HG03520 (cell line): ENCODE results near the gene KCNT2.
"Not testable (repeated sequence)": the region's sequence is repeated elsewhere in the genome, so short reads cannot be mapped to it uniquely, and the experiment has no call there.

Source experiments
- ATAC-seq: cut with Tn5 transposase; IDR thresholded peaks from one replicate; pipeline ENCODE4 v1.9.1; 2021; ENCODE audit warnings: mild to moderate bottlenecking, moderate library complexity; ENCODE audit not compliant: unreplicated experiment

Gene KCNT2

DNA sequence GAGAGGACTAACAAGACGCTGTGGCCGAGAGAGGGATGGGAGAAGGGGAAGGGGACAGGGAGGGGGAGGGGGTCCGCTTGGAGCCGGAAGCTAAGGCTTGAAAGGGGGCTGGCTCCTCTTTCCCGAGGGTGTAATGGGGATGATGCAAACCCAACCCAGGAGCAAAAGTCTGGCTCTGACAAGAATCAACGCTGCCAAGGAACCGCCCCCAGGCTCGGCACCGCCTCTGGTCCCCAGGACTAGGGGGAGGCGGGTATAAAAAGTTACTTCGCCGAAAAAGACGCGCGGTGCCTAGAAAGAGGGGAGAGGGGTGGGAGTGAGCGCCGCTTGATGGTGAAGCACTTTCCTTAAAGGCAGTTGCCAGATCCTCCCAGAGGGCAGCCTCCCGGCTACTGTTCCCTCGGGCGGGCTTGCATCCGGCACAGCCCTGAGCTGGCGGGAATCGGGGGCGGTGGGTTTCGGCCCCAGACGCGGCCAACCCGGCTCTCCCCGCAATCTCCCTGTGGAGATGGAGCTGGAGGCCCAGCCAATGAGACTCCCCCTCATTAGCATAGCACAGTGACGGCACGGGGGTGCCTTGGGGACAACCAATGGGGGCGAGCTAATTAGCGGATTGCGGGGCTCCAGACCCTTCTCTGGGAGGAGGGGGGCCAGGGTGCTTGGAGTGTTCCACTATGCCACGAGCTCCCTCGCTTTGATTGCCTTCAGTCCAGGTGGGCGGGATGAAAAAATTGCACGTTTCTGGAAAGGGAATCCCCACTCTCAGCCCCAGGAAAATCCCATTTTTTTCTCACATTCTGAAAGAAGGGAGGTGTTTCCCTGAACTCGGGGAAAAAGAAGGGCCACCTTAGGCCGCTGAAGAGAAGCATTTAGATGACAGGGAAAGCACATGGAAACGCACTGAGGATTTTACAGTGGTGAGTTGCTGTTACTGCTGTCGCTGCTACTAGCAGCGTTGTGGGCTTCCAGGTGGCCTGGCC lies at the start of gene KCNT2:
TSS of gene KCNT2 (minus strand) at position 51 of the 980 bp plus-strand sequence. CDS start 131 bp downstream, outside the sequence.
- no peak for ATAC-seq

DNA sequence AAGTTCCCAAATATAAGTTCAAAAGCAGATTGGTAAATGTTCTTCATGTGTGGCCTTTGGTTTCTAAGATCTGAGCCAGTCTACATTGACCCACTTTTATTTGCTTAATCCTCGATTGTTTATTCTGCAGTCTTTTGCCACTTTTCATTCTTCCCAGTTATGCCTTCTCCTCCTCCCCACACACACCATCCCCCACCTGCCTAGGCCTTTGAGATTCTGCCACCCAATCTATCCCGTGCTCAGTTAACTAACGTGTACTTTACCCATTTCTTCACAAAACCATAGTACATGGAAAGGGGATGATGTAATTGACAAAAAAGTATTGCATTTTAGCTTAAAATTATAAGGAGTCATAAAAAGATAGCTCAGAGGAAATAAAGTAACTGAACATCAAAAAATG lies 47.3 kb upstream of the KCNT2 start:
- ATAC-seq: no peak

GRCh38 chr1:196655071-196655470 lies 46.8 kb upstream of the KCNT2 start:
- no peak for ATAC-seq

DNA sequence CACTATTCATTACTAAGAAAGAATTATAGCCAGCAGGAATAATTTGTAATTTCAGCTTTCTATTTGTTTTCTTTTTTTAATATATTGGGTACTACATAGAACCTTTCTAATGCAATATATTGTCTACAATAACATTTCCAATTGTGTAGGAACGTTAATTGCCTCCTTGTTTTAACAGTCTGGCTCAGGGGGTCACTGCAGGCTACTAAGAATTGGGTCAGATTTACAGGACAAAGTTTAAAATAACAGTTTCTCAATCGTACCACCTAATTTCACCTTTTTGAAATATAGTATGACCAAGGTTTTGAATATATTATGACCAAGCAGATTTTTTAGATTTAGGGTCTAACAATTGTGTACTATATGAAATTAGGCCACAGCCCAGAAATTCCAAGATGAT lies 46.0 kb upstream of the KCNT2 start:
- ATAC-seq: no peak

DNA sequence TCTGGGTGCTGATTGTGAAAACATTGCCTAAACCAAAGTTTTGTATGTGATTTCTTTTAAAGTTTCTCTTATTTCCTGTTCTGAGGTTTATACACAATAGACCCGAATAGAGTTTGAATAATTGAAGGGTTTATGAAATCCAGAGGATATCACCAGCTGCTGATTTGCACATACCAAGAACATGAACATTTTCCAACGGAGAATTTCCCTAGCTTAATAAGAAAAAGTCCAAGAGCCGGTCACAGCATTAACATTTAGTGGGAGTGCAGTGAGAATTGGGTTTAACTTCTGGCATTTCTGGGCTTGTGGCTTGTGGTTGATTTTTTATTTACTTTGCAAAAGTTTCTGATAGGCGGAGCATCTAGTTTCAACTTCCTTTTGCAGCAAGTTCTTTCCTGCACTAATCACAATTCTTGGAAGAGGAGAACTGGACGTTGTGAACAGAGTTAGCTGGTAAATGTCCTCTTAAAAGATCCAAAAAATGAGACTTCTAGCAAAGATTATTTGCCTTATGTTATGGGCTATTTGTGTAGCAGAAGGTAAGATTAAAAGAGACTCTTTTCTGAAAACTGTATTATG lies 43.5 kb upstream of the KCNT2 start, which contains the start of gene CFH:
TSS of gene CFH (plus strand) at position 407 of the 579 bp plus-strand sequence. CDS start at position 482, 75 bp downstream.
- no peak for ATAC-seq

- ATAC-seq: no peak
Measured at GRCh38 chr1:196651079-196651478, 42.8 kb upstream of the KCNT2 start.

DNA sequence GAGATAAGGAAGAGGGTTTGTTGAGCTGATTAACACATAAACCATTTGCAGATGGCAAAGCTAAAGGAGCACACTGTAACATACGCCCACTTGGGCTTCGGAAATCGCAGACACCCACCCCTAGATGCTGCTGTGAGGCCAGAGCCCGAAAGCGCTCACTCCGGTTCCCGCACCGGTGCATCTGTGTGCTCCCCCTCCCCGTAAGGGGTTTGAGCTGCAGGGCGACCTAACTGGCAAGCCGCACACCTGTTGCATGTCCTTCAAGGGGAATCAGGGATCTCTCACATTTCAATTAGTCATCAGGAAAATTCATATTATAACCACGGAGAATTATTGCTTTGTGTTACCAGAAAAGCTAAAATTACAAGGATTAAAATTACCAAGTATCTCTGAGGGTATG lies 42.2 kb upstream of the KCNT2 start:
- no peak for ATAC-seq

DNA sequence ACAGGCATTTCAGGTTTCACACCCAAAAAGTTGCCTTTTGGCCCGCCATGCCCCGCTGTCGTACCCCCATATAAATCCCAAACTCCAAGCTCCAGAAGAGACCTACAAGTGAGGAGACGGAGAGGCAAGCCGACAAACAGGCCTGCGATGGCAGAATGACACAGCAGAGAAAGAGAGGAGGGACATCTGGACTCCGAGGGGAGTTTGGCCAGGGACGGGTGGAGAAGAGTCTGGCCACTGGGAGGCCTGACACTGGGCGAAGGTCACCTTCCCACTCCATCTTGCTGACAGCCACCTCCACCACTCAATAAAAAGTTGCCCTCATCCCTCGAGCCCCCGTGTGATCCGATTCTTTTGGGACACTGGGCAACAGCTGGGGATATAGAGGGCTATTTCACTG lies 41.8 kb upstream of the KCNT2 start:
- ATAC-seq: no peak

GRCh38 chr1:196640976-196641375 lies 32.7 kb upstream of the KCNT2 start:
- no peak for ATAC-seq

GRCh38 chr1:196639291-196639690 lies 31.1 kb upstream of the KCNT2 start:
- not testable (repeated sequence) for ATAC-seq

- no peak for ATAC-seq
Measured at GRCh38 chr1:196638466-196638865, 30.2 kb upstream of the KCNT2 start.

- ATAC-seq: no peak
Measured at GRCh38 chr1:196637606-196638005, 29.4 kb upstream of the KCNT2 start.

DNA sequence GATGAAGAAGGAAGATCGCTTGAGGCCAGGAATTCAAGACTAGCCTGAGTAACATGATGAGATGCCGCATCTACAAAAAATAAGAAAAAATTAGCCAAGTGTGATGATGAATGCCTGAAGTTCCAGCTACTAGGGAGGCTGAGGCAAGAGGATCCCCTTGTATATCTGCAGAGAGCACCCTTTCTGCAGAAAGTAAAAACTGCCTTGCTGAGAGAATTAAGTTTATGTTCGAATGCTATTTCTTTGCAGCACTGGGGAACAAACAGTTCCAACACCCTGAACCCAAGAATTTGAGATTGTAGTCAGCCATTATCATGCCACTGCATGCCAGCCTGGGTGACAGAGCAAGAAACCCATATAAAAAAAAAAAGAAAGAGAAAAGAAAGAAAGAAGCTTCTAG lies 20.6 kb upstream of the KCNT2 start:
- ATAC-seq: no peak

- no peak for ATAC-seq
Measured at GRCh38 chr1:196623079-196623478, 14.8 kb upstream of the KCNT2 start.

DNA sequence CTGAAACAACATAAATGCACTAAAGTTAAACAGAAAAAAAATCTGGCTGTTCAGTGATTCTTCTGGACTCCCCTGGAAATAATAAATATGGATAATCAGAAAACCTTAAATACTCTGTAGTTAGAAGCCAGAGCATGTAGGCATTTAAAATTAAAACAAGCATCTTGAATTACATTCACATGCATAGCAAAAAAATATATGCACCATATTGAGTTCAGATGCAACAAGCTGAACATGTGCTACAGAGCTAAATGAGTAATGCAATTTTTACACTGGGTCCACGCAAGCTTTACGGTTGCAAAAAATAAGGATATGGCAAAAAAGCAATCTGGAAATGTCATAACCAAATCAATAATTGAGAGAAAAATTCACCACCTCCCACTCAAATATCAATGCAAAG lies 11.5 kb upstream of the KCNT2 start:
- no peak for ATAC-seq

DNA sequence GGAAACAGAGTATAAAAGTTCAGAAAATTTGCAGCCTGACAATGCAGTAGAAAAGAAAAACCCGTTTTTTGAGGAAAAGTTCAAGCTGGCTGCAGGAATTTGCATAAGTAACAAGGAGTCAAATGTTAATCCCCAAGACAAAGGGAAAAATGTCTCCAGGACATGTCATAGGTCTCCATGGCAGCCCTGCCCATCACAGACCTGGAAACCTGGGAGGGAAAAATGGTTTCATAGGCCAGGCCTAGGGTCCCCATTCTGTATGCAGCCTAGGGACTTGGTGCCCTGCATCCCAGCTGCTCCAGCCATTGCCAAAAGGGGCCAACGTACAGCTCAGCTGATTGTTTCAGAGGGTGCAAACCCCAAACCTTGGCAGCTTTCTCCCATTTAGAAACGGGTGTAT lies 3.6 kb upstream of the KCNT2 start:
- ATAC-seq: no peak

DNA sequence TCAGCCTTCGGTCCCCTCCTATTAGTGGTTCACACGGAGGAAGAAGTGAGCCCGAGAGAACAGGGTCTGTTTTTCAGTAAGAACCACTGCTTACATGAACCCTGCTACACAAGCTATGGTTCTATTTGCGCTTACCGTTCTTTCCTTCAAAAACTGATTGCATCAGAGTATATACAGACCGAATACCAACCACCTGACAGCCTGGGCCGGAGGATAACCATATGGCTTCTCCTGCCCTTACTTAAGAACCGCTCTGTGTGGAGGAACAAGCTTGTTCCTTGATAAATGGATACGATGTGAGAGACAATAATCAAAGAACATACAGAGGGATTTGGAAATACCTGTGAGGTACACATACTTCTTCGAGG lies 1.1 kb upstream of the KCNT2 start:
- no peak for ATAC-seq

- ATAC-seq: no peak
Measured at GRCh38 chr1:196607981-196608380, 259 bp downstream of the KCNT2 start.

DNA sequence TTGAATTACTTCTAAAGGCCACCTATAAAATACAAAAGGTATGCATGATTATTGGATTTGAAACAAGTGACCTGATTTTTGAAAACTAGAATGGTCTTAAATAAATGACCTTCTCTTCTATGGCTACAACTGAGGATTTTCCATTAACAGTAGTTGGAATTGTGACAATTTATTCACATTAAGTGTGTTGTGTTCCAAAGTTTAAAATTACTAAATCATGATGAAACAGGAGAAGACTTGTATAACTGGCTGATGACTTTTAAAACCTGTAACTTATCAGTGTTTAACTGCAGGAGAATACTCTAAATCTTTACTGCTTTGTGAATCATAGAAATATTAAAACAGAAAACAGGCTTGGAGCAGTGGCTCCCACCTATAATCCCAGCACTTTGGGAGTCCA lies 4.6 kb downstream of the KCNT2 start:
- no peak for ATAC-seq

GRCh38 chr1:196598942-196599748 lies 9.1 kb downstream of the KCNT2 start:
- no peak for ATAC-seq

- no peak for ATAC-seq
Measured at GRCh38 chr1:196594700-196595099, 13.5 kb downstream of the KCNT2 start.
